ENCODE measurements around the gene STXBP3. TPM values are rescaled to one million over a fixed set of nuclear protein-coding genes. Genes with fewer than 3 reads are reported as not detected.
A peak's percentile ranks its signal among the peaks of the same experiment; 100 is the strongest.

STXBP3 gene
- total and polyA plus RNA-seq, 9 of the 15 experiments (the other 6 are each of a cell fraction or from before 2014, with no cell fraction given), result 32.5 to 52.5 (median 39.2) TPM

DNA sequence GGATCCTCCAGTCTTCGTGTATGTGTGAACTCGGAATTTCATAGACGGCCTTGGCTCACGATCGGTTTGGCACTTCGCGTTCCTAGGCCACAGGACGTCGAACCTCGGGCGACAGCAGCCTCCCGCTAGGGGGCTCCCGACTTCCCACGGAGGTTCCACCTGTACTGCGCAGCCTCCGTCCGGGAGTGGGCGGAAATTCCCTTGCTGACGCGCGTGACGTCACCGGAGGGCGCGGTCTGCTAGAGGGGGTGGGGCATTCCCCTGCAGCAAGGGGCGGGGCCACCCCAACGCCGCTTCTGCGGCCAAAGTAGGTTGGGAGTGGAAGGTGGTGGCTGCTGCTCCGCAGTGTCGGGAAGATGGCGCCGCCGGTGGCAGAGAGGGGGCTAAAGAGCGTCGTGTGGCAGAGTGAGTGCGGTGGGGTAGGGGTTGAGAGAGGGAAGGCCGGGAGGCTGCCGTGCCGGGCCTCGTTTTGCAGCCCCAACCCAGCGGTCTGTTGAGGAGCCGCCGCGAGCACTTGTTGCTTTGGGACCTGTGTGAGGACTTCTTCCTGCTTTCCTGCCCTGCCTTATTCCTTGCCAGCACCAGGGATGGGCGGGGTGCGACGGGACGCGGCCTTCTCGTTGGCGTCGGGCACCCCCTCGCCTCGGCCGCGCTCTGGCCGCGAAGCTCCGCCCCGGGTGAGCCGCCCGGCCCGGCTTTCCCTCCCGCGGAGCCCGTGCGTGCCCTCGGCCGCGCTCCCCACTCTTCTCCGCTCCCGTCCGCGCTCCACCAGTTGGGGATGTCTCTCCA is at the start of gene STXBP3 (continued):
- TF ChIP-seq JUN (IDR thresholded peaks at IDR 0.05; ENCODE audit: borderline replicate concordance, low read depth, low read length), result peak; percentile 83
- peak; percentile 93; the same call in 1 of the 2 replicates for TF ChIP-seq JUN (CRISPR knock-in tag; IDR thresholded peaks at IDR 0.05; ENCODE audit: borderline replicate concordance)
- no peak for TF ChIP-seq HIVEP1 (CRISPR knock-in tag; IDR thresholded peaks at IDR 0.05)
- TF ChIP-seq RBM17 (IDR thresholded peaks at IDR 0.05; ENCODE audit: borderline replicate concordance, low read depth, low read length), result no peak
- TF ChIP-seq AFF4 (CRISPR knock-in tag; IDR thresholded peaks at IDR 0.05), result peak; percentile 81
- peak; percentile 46 for TF ChIP-seq KAT2B (IDR thresholded peaks at IDR 0.05; ENCODE audit: low read depth, low read length)
- TF ChIP-seq ZBTB1 (CRISPR knock-in tag; IDR thresholded peaks at IDR 0.05; ENCODE audit: borderline replicate concordance, low read depth), result peak; percentile 56; the same call in 1 of the 2 replicates
- TF ChIP-seq KLF13 (tag; IDR thresholded peaks at IDR 0.05; ENCODE audit: borderline replicate concordance, low read depth), result peak; percentile 81
- TF ChIP-seq ERF (CRISPR knock-in tag; IDR thresholded peaks at IDR 0.05), result peak; percentile 85; the same call in 1 of the 2 replicates
- 0 out of 2 replicates have a peak, but pooled peaks have one; percentile 45 for TF ChIP-seq SMARCA4 (IDR thresholded peaks at IDR 0.05)
- TF ChIP-seq, protein P1, sequence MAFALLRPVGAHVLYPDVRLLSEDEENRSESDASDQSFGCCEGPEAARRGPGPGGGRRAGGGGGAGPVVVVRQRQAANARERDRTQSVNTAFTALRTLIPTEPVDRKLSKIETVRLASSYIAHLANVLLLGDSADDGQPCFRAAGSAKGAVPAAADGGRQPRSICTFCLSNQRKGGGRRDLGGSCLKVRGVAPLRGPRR (CRISPR knock-in tag; IDR thresholded peaks at IDR 0.05), result no peak
- TF ChIP-seq, protein P2, sequence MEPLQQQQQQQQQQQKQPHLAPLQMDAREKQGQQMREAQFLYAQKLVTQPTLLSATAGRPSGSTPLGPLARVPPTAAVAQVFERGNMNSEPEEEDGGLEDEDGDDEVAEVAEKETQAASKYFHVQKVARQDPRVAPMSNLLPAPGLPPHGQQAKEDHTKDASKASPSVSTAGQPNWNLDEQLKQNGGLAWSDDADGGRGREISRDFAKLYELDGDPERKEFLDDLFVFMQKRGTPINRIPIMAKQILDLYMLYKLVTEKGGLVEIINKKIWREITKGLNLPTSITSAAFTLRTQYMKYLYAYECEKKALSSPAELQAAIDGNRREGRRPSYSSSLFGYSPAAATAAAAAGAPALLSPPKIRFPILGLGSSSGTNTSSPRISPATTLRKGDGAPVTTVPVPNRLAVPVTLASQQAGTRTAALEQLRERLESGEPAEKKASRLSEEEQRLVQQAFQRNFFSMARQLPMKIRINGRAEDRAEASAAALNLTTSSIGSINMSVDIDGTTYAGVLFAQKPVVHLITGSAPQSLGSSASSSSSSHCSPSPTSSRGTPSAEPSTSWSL (CRISPR knock-in tag; IDR thresholded peaks at IDR 0.05; ENCODE audit: borderline replicate concordance), result no peak
- no peak for TF ChIP-seq HDGF (IDR thresholded peaks at IDR 0.05)
- TF ChIP-seq TEAD2 (tag; IDR thresholded peaks at IDR 0.05), result no peak
- no peak for TF ChIP-seq NFXL1 (CRISPR knock-in tag; IDR thresholded peaks at IDR 0.05)
- TF ChIP-seq ZKSCAN3 (CRISPR knock-in tag; IDR thresholded peaks at IDR 0.05), result no peak
- no peak for TF ChIP-seq ZFP30 (CRISPR knock-in tag; IDR thresholded peaks at IDR 0.05; ENCODE audit: borderline replicate concordance)
- TF ChIP-seq NR4A1 (CRISPR knock-in tag; IDR thresholded peaks at IDR 0.05), result 0 out of 2 replicates have a peak, but pooled peaks have one; percentile 71
- TF ChIP-seq NR4A1 (tag; IDR thresholded peaks at IDR 0.05), result peak; percentile 70
- 0 out of 2 replicates have a peak, but pooled peaks have one; percentile 61 for TF ChIP-seq ZNF445 (CRISPR knock-in tag; IDR thresholded peaks at IDR 0.05; ENCODE audit: low read depth)
- TF ChIP-seq ZNF41 (CRISPR knock-in tag; conservative IDR thresholded peaks at IDR 0.05), result no peak
- TF ChIP-seq RBM34 (IDR thresholded peaks at IDR 0.05; ENCODE audit: borderline replicate concordance, insufficient read depth, low read length), result no peak
- peak; percentile 87 for TF ChIP-seq SMAD3 (CRISPR knock-in tag; conservative IDR thresholded peaks at IDR 0.05)
- TF ChIP-seq CHD1 (IDR thresholded peaks at IDR 0.05; ENCODE audit: low read length), result peak; percentile 93
